Measurements from ENCODE around the gene NKX2-4.

- TF ChIP-seq EZH2phosphoT487 (IDR thresholded peaks at IDR 0.05; ENCODE audit: insufficient read depth, low read depth) (no peak), EZH2 (IDR thresholded peaks at IDR 0.05; ENCODE audit: insufficient read depth, poor library complexity, severe bottlenecking) (no peak)
Measured at GRCh38 chr20:21393166-21393565, 4.2 kb downstream of the NKX2-4 start.
